ENCODE measurements around the gene C14orf119.

DNA sequence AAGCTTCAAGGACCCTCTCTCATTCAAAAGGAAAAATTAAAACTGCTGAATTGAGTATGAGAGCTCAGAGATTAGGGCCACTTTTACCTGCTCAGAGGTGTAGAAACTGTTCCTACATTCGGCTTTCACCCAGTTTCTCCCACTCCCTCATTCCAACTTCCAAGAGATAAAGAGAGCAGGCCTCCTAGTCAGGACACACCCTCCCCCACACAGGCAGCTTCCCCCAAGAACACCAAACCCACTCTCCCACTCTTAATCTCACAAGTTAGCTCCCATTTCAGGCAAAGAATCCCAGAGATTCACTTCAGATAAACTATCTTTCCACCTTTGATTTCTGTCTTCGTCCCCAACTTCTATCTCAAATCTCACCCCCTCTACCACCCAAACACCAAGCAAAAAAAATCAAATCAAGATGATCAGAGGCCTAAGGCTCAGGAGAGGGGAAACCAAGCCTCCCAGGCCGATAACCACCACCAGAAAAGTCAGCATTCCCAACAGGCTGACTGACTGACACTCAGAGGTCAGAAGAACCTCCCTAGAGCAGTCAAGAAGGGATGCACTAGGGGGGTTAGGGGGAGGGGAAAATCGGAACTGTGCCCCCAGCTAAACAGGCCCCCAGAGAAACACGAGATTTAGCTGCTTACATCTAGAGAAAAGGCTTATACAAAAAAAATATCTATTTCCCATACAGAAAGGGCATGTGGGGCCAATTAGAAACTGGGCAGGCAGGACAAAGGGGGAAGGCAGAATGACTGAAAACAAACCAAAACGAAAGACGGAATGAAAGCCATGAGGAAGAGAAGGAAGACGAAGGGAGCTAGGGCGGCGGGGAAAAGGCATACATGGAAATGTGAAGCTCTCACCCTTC lies 24.8 kb upstream of the C14orf119 start:
- TF ChIP-seq, protein P1, sequence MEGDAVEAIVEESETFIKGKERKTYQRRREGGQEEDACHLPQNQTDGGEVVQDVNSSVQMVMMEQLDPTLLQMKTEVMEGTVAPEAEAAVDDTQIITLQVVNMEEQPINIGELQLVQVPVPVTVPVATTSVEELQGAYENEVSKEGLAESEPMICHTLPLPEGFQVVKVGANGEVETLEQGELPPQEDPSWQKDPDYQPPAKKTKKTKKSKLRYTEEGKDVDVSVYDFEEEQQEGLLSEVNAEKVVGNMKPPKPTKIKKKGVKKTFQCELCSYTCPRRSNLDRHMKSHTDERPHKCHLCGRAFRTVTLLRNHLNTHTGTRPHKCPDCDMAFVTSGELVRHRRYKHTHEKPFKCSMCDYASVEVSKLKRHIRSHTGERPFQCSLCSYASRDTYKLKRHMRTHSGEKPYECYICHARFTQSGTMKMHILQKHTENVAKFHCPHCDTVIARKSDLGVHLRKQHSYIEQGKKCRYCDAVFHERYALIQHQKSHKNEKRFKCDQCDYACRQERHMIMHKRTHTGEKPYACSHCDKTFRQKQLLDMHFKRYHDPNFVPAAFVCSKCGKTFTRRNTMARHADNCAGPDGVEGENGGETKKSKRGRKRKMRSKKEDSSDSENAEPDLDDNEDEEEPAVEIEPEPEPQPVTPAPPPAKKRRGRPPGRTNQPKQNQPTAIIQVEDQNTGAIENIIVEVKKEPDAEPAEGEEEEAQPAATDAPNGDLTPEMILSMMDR (IDR thresholded peaks at IDR 0.05), result no peak
- no peak for TF ChIP-seq POLR2A (IDR thresholded peaks at IDR 0.05)

All from prostate gland (tissue), 2 donors.